ENCODE data around the gene DHX38.

DHX38 gene

DNA sequence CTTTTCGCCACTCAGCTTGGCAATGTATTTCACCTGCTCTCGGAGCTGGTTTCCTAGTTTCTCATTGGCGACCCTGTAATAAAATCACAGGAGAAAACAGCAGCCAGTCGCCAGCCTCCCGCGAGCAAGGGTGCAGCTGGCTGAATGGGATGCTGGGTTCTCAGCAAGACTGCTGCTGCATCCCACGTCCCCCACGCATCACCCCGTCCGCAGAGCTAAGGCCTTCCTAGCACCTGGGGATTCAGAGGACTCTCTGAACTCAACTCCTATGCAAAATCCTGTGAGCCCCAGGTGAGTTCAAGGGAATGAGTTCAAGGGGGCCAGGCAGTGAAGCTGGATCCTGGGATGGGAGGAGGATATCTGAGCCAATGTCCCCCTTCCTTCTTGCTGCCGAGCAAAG is 29.3 kb downstream of the DHX38 start:
- no peak for DNase-seq (ENCODE audit: low read depth)

DNA sequence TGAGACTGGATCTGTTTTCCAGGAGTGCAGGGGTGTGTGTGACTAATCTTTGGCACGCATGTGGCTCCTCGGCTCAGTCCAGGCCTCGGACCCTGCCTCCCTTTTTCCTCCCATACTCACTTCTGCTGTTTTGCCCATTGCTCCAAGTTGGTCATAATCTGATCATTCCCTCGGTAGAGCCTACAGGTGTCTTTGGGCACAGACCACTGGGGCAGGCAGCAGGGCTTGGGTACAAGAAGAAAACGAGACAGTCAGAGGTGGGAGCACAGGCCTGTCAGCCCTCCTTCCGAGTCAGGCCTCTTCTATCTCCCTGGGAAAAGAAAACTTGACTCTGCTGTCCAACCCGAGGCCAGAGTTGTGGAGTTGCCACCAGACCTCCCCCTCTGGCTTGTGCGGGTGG is 29.8 kb downstream of the DHX38 start:
- no peak for DNase-seq (ENCODE audit: low read depth)

DNA sequence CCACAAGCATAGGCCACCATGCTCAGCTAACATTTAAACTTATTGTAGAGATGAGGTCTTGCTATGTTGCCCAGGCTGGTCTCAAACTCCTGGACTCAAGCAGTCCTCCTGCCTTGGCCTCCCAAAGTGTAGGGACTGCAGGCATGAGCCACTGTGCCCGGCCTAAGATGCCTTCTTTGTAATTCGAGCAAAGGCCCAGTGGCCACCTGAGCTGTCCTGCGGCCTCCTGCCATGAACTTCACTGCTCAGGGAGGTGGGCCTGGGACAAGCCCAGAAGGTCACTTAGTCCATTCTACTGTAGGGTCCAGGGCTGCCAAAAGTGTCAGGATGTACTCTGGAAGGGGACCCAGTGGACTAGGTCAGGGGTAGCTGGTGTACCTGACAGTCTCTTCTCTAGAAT is 30.5 kb downstream of the DHX38 start:
- no peak for DNase-seq (ENCODE audit: low read depth)

DNA sequence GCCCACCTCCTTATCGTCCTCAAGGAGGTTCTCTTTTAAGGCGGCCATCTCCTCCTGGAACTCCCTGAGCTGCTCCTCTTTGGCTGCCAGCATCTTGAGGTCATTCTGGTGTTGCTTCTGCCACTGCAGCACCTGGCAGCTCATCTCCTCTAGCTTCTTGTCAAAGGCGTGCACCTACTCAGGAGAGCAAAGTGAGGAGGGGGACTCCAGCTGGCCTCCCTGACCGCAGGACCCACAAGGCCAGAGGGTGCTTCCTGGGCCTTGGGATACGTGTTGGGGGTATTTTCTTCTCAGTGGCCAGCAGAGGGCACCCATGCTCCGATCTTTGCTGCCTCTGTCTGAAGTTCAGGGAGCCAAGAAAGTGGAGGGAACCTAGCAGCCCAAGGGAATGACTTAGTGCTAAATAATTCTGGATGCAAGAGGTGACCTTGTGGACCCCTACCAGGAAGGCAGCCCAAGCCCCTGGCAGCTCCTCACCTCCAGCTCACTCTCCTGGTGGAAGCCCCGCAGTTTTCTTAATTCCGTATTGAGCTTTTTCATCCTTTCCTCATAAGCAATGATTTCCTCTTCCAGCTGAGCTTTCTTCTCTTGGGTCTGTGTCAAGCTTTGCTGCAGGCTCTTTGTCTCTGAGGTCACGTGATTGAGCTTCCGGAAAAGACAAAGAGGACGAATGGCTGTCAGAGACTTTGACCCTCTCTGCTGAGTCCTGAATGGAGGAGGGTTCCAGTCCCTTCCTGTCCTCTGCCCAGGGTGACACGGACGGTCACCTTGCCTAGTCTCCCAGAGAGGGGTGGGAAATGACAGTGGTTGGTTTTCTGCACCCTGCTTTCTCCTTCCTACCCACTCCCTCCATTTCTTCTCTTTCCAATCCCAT is 31.4 kb downstream of the DHX38 start:
- DNase-seq (ENCODE audit: low read depth), result peak; percentile 44

DNA sequence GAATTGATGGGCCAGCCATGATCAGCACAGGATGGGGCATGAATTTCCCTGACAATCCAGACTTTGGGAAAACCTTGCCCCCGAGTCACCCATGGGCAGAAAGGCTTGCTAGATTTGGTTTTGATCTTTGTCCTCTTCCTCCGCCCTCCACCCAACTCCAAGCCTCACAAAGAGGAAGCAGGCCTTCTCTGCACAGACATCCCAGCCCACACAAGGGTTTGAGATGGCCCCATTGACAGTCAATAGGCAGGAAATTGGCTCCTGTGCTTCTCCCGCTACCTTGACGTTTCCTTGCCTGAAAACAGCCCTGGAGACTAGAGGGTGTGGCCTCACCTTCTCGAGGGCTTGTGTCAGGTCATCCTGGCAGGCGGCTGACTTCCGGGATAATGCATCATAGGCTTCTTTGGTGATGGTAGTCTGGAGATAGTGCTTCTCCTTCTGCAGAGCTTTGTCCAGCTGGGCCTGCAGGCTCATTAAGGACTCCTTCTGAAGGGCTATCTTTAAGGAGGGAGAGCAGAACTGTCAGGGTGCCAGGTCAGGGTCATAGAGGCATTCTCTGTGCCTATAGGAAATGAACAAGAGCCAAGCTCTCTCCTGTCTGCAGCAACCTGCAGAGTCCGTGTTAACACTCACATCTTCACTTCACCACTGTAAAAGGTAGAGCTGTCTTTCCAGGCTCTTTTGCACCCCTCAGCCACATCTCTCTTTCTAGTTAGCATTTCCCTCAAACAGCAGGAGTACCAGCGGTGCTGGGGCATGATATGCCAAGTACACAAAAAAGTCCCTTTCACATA is 32.2 kb downstream of the DHX38 start:
- DNase-seq (ENCODE audit: low read depth), result no peak

DNA sequence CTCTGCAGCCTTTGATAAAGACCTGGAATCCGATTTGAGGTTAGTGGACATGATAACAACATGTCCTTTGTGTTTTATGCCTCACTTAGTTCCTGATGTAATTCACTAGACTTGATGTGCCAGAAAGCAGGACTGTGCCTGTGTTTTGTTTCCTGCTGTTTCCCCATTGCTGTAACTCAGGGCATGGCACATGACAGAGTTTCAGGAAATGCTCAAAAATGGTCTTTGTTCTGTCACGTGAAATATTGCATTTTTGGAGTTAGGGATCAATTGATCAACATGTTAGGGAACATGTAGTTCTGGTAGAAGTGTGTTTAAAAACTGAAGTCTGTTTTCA is 32.8 kb downstream of the DHX38 start:
- no peak for DNase-seq (ENCODE audit: low read depth)

DNA sequence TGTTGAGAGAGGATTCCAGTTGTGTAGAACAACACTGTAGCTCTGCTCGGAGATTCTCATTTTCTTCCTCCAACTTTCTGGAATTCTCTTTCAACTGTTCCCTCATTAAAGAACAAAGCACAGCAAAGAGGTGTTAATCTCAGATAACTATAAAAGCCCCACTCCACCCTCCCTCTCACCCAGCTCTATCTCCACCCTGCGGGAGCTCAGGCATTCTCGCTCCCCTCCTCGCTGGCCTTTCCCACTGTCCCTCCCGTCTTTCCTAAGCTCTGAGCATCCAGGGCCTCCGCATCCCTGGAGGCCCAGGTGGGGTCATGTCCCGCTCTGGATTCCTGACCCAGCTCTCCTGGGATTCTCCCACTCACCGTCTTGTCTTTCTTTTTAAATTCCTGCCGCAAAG is 35.1 kb downstream of the DHX38 start:
- DNase-seq (ENCODE audit: low read depth), result no peak

DNA sequence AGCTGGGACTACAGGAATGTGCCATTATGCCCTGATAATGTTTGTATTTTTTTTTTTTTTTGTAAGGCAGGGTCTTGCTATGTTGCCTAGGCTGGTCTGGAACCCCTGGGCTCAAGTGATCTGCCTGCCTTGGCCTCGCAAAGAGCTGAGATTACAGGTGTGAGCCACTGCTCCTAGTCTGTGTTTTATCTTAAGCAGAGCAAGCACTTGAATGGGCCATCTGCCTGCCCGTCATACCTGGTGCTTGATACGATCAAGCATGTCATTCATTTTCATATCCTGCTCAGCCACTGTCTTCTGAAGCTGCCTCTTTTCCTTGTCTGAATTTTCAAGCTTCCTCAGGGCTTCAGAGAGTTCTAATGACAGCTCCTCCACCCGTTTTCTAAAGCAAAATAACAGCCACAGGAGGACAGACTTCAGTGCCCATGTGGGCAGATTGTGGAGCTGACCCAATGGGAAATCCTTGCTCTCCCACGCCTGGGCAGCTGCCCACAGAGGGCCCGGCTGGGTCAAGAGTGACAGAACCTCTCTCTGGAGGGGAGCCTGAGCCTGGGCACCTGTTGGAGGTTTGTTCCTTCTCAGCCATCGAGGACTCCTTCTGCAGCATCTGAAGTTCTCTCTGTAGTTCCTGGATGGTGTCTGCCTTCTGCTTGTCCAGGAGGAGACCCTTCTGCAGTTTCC is 36.5 kb downstream of the DHX38 start:
- DNase-seq (ENCODE audit: low read depth), result no peak

DNA sequence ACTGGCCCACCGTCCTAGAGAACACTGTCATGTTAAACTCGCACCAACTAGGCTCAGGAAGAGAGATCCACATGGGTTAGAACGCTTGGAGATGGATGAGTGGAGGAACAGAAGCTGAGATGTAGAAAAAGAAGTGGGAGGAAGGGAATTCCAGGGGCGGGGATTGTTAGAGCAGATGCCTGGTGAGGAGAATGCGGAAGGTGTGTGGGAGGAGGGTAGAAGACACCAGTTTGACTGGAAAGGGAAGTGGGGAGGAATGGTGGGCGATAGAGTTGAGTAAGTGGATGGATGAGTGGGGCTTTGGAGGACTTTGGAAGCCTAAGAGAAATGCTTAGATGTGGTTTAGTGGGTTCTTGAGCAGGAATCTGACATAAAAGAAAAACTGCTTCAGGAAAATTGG is 37.4 kb downstream of the DHX38 start:
- DNase-seq (ENCODE audit: low read depth), result no peak

DNA sequence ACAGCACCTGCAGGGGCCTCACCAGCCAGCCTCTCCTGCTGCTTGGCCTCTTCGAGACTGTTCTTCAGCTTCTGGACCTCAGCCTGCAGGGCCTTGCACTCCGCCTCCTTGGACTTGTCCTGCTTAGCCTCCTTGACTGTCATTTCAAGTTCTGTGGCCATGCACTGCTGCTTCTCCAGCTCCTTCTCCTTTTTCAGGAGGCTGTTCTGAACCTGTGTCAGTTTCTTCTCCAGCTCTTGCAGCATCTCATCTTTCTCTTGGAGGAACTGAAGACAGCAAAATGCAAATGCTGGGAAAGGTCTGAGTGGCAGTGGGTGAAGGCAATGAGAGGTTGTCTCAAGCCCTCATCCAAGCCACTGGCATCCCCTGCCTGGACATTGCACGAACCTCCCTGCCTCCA is 39.1 kb downstream of the DHX38 start:
- DNase-seq (ENCODE audit: low read depth), result no peak

DNA sequence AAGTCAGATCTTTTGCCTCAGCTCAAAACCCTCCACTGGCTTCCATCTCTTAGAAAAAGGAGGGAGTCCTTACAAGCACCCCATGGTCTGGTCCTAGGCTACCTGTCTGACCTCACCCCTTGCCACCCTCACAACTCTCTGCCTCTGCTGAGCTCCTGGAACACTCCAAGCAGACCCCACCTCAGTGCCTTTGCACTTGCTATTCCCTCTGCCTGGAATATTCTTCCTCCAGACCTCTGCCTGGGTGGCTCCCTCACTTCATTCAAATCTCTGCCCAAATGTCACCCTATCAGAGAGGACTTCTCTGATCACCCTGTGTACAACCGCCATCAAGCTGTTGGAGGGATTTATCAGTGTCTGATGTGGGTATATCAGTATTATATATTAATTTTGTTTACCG is 40.9 kb downstream of the DHX38 start:
- no peak for DNase-seq (ENCODE audit: low read depth)

DNA sequence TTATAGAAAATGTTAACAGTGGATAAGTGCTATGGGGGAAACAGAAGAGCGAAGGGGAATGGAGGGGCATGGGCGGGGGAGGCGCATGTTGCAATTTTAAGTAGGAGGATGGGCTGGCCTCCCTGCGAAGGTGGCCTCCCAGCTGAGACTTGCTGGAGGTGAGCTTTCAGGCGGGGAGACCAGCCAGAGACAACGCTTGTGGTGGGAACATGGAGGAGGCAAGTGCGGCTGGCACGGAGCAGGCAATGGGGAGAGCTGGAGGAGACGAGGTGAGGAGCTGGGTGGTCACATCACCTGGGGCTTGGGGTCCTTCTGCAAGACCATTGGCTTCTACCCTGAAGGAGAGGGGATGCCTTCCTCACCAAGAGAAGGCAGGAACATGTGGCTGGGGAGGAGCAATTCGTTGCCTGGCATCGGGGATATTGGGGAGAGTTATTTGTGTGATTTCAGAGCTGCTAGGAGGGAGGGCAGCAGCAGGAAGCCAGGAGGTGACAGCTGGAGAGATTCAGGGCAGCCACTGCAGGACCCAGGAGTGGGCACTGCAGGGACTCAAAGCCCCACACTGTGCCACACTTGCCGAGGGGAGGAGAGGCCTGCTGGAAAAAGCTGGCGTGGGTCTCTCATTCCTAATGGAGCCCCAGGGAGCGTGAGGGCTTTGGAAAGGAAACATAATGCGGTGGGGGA is 43.9 kb downstream of the DHX38 start:
- DNase-seq (ENCODE audit: low read depth), result no peak

DNA sequence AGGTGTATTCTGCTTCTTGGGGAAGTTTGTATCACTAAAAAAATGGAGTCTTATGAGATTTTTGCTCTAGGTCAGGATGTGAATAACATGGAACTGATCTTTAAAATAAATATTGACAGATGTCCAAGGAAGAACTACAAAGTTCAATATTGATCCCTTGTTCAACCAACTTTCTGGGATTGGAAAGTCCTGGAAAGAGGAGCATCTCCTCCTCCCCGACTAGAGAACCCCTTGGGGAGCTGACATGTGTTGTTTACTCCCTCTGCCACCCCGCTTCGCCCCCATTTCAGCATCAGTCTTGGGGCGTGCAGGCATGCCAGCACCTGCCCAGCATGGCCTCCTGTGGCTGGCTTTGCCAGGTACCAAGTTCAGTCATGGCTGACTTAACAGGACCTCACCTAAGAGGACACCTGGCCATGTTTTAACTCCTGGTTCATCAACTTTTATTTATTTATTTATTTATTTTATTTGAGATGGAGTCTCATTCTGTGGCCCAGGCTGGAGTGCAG is 44.5 kb downstream of the DHX38 start:
- no peak for DNase-seq (ENCODE audit: low read depth)

DNA sequence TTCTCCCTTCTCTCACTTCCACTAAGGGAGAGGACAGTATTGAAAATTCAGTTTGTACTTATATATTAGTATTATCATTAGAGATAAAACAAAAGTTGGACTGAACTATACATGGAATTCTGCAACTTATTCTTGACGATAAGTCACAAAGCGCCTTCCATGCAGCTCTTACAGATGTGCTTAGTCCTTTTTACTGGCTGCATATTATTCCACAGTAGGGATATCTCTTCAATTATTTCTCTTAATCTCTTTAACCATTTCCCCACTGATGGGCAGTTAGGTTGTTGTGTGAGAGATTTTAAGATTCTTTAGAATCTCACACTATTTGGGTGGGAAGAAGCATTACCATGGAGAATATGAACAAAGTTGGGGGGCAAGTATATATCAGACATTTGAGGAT is 46.3 kb downstream of the DHX38 start:
- no peak for DNase-seq (ENCODE audit: low read depth)

DNA sequence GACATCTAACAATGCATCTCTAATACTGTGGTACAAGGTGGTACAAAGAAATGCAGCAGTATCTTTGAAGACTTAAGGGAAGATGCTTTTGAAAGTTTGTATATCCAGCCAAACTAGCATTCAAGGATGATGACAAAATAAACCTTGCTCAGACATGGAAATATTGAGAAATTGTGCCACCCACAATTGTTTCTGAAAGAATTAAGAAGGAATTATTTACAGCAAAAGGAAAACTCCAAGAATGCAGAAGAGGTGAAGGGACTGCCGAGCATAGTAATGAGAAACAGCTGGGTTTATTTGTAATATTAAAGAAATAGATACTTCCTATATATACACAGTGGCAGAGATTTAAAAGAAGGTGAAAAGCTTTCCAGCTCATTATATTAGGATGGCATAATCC is 48.8 kb downstream of the DHX38 start:
- no peak for DNase-seq (ENCODE audit: low read depth)

DNA sequence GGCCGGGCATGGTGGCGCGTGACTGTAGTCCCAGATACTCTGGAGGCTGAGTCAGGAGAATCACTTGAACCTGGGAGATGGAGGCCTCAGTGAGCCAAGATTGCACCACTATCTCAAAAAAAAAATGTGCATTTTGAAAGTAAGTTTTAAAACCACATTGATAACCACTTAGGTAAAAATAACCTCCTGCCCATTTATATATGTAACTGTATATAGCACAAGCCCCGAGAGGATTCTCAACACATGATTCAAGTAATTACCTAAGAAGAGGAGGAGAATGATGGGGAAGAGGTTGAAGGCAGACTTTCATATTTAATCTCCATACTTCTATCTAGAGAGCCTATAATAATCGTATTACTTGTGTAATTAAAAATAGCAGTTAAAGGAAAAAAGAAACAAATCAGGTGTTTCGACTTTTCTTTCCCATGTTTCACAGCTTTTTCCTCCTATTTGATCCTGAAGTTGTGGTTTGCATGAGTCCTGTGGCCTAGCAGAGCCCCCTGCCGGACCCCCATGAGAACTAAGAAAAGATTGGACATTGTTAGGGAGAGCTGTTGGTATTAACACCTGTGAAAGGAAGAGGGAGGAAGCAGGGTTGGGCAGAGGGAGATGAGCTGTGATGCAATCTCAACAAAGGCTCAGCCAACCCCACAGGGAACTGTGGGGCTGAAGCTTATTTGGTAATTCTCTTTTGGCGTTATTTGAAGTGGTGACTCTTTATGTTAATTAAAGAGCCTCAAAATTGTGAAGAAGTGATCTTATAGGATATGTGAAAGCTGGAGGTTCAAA is 56.2 kb downstream of the DHX38 start:
- DNase-seq (ENCODE audit: low read depth), result no peak

DNA sequence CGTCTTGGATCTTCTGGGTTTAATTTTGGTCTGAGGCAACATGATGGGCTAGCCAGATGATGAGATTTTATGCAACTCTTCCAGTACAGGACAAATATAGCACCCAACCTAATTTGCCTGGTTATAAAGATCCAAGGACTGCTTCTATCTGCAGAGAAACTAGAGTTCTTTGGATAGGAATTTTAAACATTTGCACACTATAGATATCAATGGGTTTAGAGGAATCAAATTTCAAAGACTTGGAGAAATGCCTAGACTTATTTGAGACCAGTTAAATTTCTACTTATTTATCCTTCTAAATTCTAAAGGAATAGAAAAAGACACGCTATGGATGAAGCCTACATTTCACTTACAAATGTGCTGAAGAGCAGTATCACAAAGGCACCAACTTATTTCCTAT is 65.7 kb downstream of the DHX38 start:
- DNase-seq (ENCODE audit: low read depth), result no peak

DNA sequence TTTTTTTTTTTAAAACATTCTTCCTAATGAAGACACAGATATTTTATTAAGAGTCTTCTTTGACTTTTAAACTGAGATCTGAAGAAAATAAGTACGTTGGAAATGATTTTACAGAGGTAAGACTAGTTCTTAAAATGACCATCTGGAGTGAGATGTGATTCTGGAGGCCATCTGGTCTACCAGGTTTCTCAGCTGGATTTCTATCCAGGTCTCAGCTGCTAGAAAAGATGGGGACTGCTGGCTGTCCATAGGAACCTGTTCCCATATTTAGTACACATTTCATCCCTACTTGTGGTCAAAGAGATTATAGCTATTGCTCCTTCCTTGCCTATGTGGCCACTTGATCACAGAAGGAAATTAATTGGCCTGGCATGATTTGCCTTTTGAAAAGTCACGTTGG is 66.2 kb downstream of the DHX38 start:
- no peak for DNase-seq (ENCODE audit: low read depth)

DNA sequence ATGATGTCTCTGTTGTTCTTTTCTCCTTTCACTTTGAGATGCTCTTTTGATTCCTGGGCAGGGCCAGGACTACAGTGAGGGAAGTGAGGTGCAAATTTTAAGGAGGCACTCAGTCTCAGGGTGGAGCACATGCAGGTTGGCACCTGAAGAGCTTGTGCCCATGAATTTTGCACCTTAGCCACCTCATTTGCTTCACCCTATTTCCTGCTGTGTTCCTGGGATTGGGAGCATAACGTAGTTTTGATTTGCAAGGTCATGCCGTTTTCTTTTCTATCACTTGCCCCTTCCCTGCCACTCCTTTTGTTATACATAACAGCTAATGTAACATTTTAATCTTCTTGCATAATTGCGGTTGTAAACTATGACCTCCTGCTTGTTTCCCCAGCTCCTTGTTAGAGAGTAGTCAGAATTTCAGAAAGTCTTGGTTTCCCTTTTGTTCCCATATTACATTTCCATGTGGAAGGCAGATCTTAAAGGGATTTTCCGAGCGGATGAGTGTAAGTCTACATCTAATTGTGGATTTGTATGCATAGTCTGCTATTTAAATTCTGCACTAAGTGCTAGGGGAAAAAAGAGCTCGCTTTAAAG is 68.6 kb downstream of the DHX38 start:
- DNase-seq (ENCODE audit: low read depth), result no peak
